Heart right ventricle (tissue), 16 donors: ENCODE results near the gene CCDC97. TPM values are rescaled to one million over a fixed set of nuclear protein-coding genes. Genes with fewer than 3 reads are reported as not detected.

Experiments
- ATAC-seq, 8 donors: fragments of 200-7000 bp; cut with Tn5 transposase; one replicate each; pipeline ENCODE4 v1.9.1; 2020; ENCODE audit warnings: mild to moderate bottlenecking in 8 of 8, moderate library complexity in 8 of 8, moderate number of reproducible peaks in 1 of 8
- DNase-seq, 2 donors: peaks; one replicate each; pipeline ENCODE4 v3.0.0-alpha.2; 2020
- H3K27ac ChIP-seq, 10 donors: fragments of 200-600 bp; sonication (generic) in 2 of 10; one replicate each; pipeline versions ENCODE4 v1.5.0 to v1.8.0; 2020 to 2022; ENCODE audit warnings: mild to moderate bottlenecking in 3 of 10
- H3K27me3 ChIP-seq, 7 donors: fragments of 200-600 bp; one replicate each; pipeline ENCODE4 v1.8.0; 2021 to 2022; ENCODE audit warnings: mild to moderate bottlenecking in 2 of 7
- H3K36me3 ChIP-seq, 9 donors: fragments of 200-600 bp; sonication (generic) in 1 of 9; one replicate each; pipeline versions ENCODE4 v1.5.0 to v1.8.0; 2020 to 2022; ENCODE audit warnings: mild to moderate bottlenecking in 2 of 9
- H3K4me1 ChIP-seq, 9 donors: fragments of 200-600 bp; sonication (generic) in 1 of 9; one replicate each; pipeline versions ENCODE4 v1.5.0 to v1.8.0; 2020 to 2022; ENCODE audit warnings: mild to moderate bottlenecking in 4 of 9
- H3K4me3 ChIP-seq, 10 donors: fragments of 200-600 bp; sonication (generic) in 2 of 10; one replicate each; pipeline versions ENCODE4 v1.5.0 to v1.8.0; 2020 to 2022; ENCODE audit warnings: mild to moderate bottlenecking in 7 of 10, moderate library complexity in 2 of 10
- H3K9me3 ChIP-seq, 11 donors: fragments of 200-600 bp in 10 of 11; sonication (generic) in 2 of 11; one replicate each; pipeline versions ENCODE4 v1.5.0 to v1.8.0; 2013 to 2022; ENCODE audit warnings: mild to moderate bottlenecking in 2 of 11, control low read depth in 1 of 11, moderate library complexity in 1 of 11
- WGBS, 2 donors: extraction: QIAGEN DNeasy Blood & Tissue Kit; methylation state at CpG; one replicate each; pipeline ENCODE4 v1.1.7; 2013; ENCODE audit warnings: inconsistent platforms in 1 of 2; 5-methylcytosine and 5-hydroxymethylcytosine counted together
- intact Hi-C, 10 donors: fragments of 100-400 bp; cut with DNase I; formaldehyde crosslinking; loops; one replicate each; pipeline versions ENCODE4 v1.11.1 to v1.14.2; 2022
- polyA plus RNA-seq, 2 donors: library from polyadenylated mRNA; stranded (reverse); fragments of 200-250 nt; gene quantifications; one replicate each; pipeline ENCODE4 v1.2.3, GENCODE V29; 2013
- total RNA-seq, 10 donors: library from RNA; stranded (reverse); fragmentation: NEBNext Ultra II Directional in 3 of 10; extraction: Animal tissue kit (Norgen Biotek cat#: 25700) in 3 of 10; gene quantifications; one replicate each; pipeline versions ENCODE4 v1.2.1 to v1.2.4, GENCODE V29; 2021 to 2023
- TF ChIP-seq, protein P1 (sequence below), 9 donors: fragments of 200-600 bp; sonication (generic) in 2 of 9; IDR thresholded peaks; one replicate each; pipeline versions ENCODE4 v1.5.0 to v1.8.0; 2021 to 2022; ENCODE audit warnings: antibody characterized with exemption in 9 of 9, mild to moderate bottlenecking in 5 of 9, moderate library complexity in 1 of 9
- donor health status: Arrhythmogenic right ventricular cardiomyopathy.
- donor health status: ischemic (EF 13 %, LVEDD 7.1; RV severe dilation, severe dysfunction).
- donor health status: healthy with polysubstance abuse.
- donor health status: DM: no; HTN: yes; CAD: no.
- donor health status: DM: no; HTN: no; CAD: no.
- donor health status: ischemic (EF 25% LVEDD 6.9; RV normal size, moderate dysfunction).
- donor health status: ischemic (EF 25% LVEDD 5.7; RV mildly dilated, moderate dysfunction).
- donor health status: healthy.
- donor health status: DM: yes; HTN: yes; CAD: no.
- donor health status: Ischemic cardiomyopathy.
- donor health status: ischemic (EF 35%, LVEDD 5.7; RV mildly dilated, moderate dysfunction).
- donor health status: nonischemic (EF 11% LVEDD 7.7; RV severe dilation, severe dysfunction).
- donor health status: DM: yes; HTN: yes; CAD: no.
- donor health status: PGD.
- donor health status: ischemic (EF 29% LVEDD 5.4; RV normal size, mild dysfunction).
- donor health status: nonischemic (EF 23%, LVEDD 6.1; RV moderate dilation, normal function).

Gene CCDC97
- total and polyA plus RNA-seq, 12 donors: 11.3 to 19.2 (median 16.1) TPM

DNA sequence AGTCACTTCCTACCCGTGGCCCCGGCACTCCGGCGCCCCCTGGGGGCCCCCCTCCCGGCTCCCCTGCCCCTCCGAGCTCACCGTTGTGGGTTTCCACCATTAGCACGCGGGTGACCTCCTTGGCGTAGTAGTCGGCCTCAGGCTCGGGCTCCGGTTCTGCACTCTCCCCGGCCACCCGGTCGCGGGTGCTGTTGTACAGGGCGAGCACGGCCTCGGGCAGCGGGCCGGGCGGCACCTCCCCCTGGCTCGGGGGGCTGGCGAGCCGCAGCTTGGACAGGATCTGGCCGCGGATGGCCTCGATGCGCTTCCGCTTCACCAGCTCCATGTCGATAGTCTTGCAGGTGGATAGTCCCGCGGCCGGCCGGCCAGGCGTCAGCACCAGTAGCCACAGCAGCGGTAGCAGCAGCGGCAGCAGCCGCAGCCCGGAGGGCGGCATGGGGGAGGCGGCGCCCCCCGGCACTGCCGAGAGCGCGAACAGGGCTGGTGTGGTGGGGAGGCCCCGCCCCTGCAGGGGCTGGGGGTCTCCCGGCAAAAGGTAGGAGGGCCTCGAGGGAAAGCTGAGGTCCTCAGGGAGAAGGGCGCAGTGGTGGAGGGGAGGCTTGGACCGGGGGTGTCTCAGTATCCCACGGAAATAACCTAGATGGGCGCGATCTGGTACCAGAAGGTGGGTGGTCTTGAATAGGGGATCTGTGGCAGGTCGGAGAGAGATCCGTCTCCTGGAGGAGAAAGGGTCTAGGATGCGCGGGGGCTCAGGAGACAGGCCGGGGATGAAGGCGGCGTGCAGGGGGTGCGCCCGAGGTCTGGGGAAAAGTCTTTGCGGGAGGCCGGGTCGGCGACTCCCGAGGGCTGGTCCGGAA, 42.9 kb downstream of the CCDC97 start:
- TF ChIP-seq, protein P1, sequence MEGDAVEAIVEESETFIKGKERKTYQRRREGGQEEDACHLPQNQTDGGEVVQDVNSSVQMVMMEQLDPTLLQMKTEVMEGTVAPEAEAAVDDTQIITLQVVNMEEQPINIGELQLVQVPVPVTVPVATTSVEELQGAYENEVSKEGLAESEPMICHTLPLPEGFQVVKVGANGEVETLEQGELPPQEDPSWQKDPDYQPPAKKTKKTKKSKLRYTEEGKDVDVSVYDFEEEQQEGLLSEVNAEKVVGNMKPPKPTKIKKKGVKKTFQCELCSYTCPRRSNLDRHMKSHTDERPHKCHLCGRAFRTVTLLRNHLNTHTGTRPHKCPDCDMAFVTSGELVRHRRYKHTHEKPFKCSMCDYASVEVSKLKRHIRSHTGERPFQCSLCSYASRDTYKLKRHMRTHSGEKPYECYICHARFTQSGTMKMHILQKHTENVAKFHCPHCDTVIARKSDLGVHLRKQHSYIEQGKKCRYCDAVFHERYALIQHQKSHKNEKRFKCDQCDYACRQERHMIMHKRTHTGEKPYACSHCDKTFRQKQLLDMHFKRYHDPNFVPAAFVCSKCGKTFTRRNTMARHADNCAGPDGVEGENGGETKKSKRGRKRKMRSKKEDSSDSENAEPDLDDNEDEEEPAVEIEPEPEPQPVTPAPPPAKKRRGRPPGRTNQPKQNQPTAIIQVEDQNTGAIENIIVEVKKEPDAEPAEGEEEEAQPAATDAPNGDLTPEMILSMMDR (IDR thresholded peaks at IDR 0.05): peak in 8 of 9 donors; percentile 33 to 76 (median 58)
- Histone ChIP-seq H3K36me3 (peaks cover 0 to 12% (median 0%) of the 10 kb centered on the region in 9 donors), H3K9me3 (no peaks in the 10 kb centered on the region), H3K27me3 (peaks cover 0 to 5% (median 0%) of the 10 kb centered on the region in 7 donors), H3K27ac (peak overlapping the region; percentile 81 to 98 (median 92)), H3K4me3 (peak overlapping the region; percentile 63 to 98 (median 79)), H3K4me1 (peaks cover 0 to 69% (median 43%) of the 10 kb centered on the region in 9 donors)
- ATAC-seq (peak; percentile 9 to 46 (median 36)), DNase-seq (peak; percentile 63 to 74)
- intact Hi-C loops: loop anchor here in 9 of 10 donors (1.0 to 10.0 kb wide), 8 partner anchors 26 to 146 kb away; partner anchors contain the start of genes CCDC97 (in 6 of the 9), DMAC2 (in 1 of the 9), ERICH4 (in 1 of the 9) and HNRNPUL1 (in 1 of the 9)
- 0 to 1% methylated on average over 70 to 71 of the region's 71 CpGs for WGBS, 2 donors

DNA sequence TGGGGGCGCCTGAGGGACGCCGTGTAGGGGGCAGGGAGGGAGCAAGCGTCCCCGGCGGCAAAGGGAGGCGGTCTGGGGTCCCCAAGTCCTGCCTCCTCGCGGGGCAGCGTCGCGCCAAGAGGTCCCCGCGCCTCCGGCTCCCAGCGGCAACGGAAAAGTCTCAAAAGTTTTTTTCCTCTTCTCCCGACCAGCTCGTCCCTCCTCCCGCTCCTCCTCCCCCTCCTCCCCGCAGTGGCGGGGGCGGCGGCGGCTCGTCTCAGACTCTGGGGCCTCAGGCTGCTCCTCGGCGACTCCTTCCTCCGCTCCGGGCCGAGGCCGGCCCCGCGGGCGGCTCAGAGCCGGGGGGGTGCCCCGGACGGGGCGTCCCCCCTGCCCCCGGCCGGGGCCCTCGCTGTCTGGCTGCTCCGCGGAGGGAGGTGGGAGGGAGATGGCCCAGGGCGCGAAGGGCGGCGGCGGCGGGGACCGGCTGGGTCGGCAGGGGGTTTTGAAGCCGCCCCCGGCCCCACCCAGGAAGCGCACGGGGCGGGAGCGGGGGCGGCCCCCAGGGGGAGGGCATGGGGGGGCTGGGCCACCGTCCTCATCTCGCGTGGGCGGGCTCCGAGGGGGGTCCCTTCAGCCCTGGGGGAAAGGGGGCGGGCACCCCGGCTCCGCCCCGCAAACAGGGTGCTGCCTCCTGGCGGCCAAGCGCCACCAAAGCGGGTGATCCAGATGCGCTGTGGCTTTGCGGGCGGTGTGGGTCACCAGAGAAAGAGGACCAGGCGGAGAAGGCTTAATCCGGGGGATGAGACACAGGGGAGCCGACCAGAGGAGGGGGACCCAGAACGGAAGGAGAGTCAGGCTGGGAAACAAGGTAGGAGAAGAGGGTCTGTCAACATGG, 43.7 kb downstream of the CCDC97 start, which contains the start of gene TGFB1:
TGFB1 (minus strand) TSS at position 457 of the 877 bp plus-strand sequence. CDS start 878 bp downstream, outside the sequence.
- WGBS, 2 donors: 1% methylated on average over 61 to 77 of the region's 78 CpGs

DNA sequence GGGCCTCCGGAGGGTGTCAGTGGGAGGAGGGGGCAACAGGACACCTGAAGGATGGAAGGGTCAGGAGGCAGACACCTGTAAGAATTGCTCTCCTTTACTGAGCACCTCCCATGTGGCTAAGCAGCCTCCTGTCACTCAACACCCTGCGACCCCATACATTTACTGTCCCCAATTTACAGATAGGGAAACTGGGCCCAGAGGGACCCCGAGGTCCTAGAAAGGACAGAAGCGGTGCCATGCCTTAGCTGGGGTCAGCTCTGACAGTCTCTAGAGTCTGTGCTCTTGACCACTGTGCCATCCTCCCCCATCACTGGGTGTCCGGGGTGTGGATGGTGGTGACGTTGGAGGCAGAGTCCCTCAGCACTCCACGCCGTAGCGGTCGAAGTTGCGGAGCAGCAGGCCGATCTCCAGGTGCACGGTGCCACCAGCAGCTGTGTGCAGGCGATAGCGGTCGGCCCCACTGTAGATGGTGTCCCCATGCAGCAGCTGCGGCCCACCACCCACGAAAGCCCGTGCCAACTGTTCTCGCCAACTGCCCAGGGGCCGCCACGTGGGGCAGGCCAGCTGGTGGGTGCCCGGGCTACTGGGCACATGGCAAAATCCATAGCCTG, 44.5 kb downstream of the CCDC97 start:
- TF ChIP-seq, protein P1 (IDR thresholded peaks at IDR 0.05): peak in 1 of 9 donors; percentile 29
- DNase-seq: peak; percentile 21 to 28
- intact Hi-C loops: loop anchor here in 8 of 10 donors (2.0 to 10.0 kb wide), 6 partner anchors 28 to 147 kb away; partner anchors contain the start of genes CCDC97 (in 6 of the 8), DMAC2 (in 1 of the 8), ERICH4 (in 1 of the 8) and HNRNPUL1 (in 1 of the 8)
- no peak for ATAC-seq
- H3K36me3 ChIP-seq: no peaks in the 10 kb centered on the region
- peak overlapping the region; percentile 63 to 98 (median 79) for H3K4me3 ChIP-seq
- H3K9me3 ChIP-seq: no peaks in the 10 kb centered on the region
- WGBS, 2 donors: 92 to 93% methylated on average over 23 of the region's 23 CpGs
- peaks cover 0 to 65% (median 43%) of the 10 kb centered on the region in 9 donors for H3K4me1 ChIP-seq
- peaks cover 0 to 5% (median 0%) of the 10 kb centered on the region in 7 donors for H3K27me3 ChIP-seq
- peak overlapping the region in 9 of 10 donors; percentile 81 to 98 (median 95) for H3K27ac ChIP-seq

More for the DNA sequence above, 43.7 kb downstream of the CCDC97 start, which contains the start of gene TGFB1:
- peaks cover 0 to 5% (median 0%) of the 10 kb centered on the region in 7 donors for H3K27me3 ChIP-seq
- intact Hi-C loops: loop anchor here in 9 of 10 donors (2.0 to 10.0 kb wide), 7 partner anchors 27 to 146 kb away; partner anchors contain the start of genes CCDC97 (in 6 of the 9), DMAC2 (in 1 of the 9), ERICH4 (in 1 of the 9) and HNRNPUL1 (in 1 of the 9)
- H3K4me1 ChIP-seq: peaks cover 0 to 73% (median 43%) of the 10 kb centered on the region in 9 donors
- TF ChIP-seq, protein P1 (IDR thresholded peaks at IDR 0.05): peak; percentile 78 to 98 (median 91)
- no peaks in the 10 kb centered on the region for H3K9me3 ChIP-seq
- H3K4me3 ChIP-seq: peak within 1 kb of the TSS; percentile 63 to 98 (median 79)
- H3K36me3 ChIP-seq: peaks cover 0 to 3% (median 0%) of the 10 kb centered on the region in 9 donors
- ATAC-seq (peak; percentile 59 to 85 (median 74)), DNase-seq (peak; percentile 89 to 91)
- H3K27ac ChIP-seq: peak within 1 kb of the TSS; percentile 81 to 98 (median 92)
